Neural progenitor cell (in vitro differentiated cells): ENCODE data around the gene TMEM108. TPM values are rescaled to one million over a fixed set of nuclear protein-coding genes. Genes with fewer than 3 reads are reported as not detected.

Experiments
- DNase-seq: peaks from one replicate; pipeline ENCODE4 v3.0.0-alpha.2; 2016; ENCODE audit warnings: low spot score
- H2AFZ ChIP-seq: fragments of 200-600 bp; sonication (generic); replicated peaks from 2 replicates; pipeline ENCODE4 v1.6.1; 2016; ENCODE audit warnings: antibody characterized with exemption
- H3F3A ChIP-seq: fragments of 200-600 bp; sonication (generic); 2 replicates; pipeline ENCODE4 v1.6.1; 2016; ENCODE audit warnings: antibody characterized with exemption, low read depth
- H3K27ac ChIP-seq: fragments of 200-600 bp; sonication (generic); 2 replicates; pipeline ENCODE4 v1.5.1; 2016; ENCODE audit warnings: mild to moderate bottlenecking
- H3K27me3 ChIP-seq: fragments of 200-600 bp; sonication (generic); 2 replicates; pipeline ENCODE4 v1.6.1; 2016; ENCODE audit warnings: mild to moderate bottlenecking, moderate library complexity
- H3K36me3 ChIP-seq: fragments of 200-600 bp; sonication (generic); 2 replicates; pipeline ENCODE4 v1.5.1; 2016
- H3K4me1 ChIP-seq: fragments of 200-600 bp; sonication (generic); 2 replicates; pipeline ENCODE4 v1.6.1; 2016; ENCODE audit warnings: mixed run types
- H3K4me2 ChIP-seq: fragments of 200-600 bp; sonication (generic); 2 replicates; pipeline ENCODE4 v1.6.1; 2016
- H3K4me3 ChIP-seq: fragments of 200-600 bp; sonication (generic); 2 replicates; pipeline ENCODE4 v1.5.1; 2016
- H3K79me2 ChIP-seq: fragments of 200-600 bp; sonication (generic); 2 replicates; pipeline ENCODE4 v1.6.1; 2016; ENCODE audit warnings: low read depth
- H3K9ac ChIP-seq: fragments of 200-600 bp; sonication (generic); 2 replicates; pipeline ENCODE4 v1.6.1; 2016
- H3K9me3 ChIP-seq: fragments of 200-600 bp; sonication (generic); 2 replicates; pipeline ENCODE4 v1.5.1; 2016; ENCODE audit warnings: low read depth
- H4K20me1 ChIP-seq: fragments of 200-600 bp; sonication (generic); 2 replicates; pipeline ENCODE4 v1.6.1; 2016; ENCODE audit warnings: low read depth
- H3K27ac Mint-ChIP-seq: 3 replicates; pipeline ENCODE4 v1.8.0; 2021; ENCODE audit warnings: mixed read lengths
- H3K27me3 Mint-ChIP-seq: 2 replicates; pipeline ENCODE4 v1.8.0; 2022; ENCODE audit warnings: low read depth, mild to moderate bottlenecking, inconsistent platforms, moderate library complexity, mixed read lengths; ENCODE audit not compliant: insufficient read depth
- H3K36me3 Mint-ChIP-seq: 3 replicates; pipeline ENCODE4 v1.8.0; 2021; ENCODE audit warnings: mixed read lengths
- H3K4me1 Mint-ChIP-seq: 3 replicates; pipeline ENCODE4 v1.8.0; 2021; ENCODE audit warnings: mixed read lengths
- H3K4me3 Mint-ChIP-seq: 3 replicates; pipeline ENCODE4 v1.8.0; 2021; ENCODE audit warnings: mild to moderate bottlenecking, moderate library complexity, mixed read lengths
- H3K9me3 Mint-ChIP-seq: 3 replicates; pipeline ENCODE4 v1.8.0; 2020; ENCODE audit warnings: mixed read lengths
- EZH2 ChIP-seq: fragments of 200-600 bp; sonication (generic); IDR thresholded peaks from 2 replicates; pipeline ENCODE4 v1.6.1; 2017; ENCODE audit warnings: antibody characterized with exemption, mild to moderate bottlenecking, moderate library complexity
- EZH2phosphoT487 ChIP-seq: fragments of 200-600 bp; sonication (generic); IDR thresholded peaks from 2 replicates; pipeline ENCODE4 v1.6.1; 2017; ENCODE audit warnings: antibody characterized with exemption
- total RNA-seq: library from RNA; depleted of rRNA; stranded (reverse); fragments of >200 nt; gene quantifications from 2 replicates; pipeline ENCODE4 v1.2.3, GENCODE V29; 2015; ENCODE audit warnings: low replicate concordance
- TF ChIP-seq, protein P1 (sequence below): fragments of 200-600 bp; sonication (generic); IDR thresholded peaks from 2 replicates; pipeline ENCODE4 v1.5.1; 2017; ENCODE audit warnings: antibody characterized with exemption, mild to moderate bottlenecking

Gene TMEM108
- total RNA-seq, 1 donor from 2014 or later, result 4.8 TPM

DNA sequence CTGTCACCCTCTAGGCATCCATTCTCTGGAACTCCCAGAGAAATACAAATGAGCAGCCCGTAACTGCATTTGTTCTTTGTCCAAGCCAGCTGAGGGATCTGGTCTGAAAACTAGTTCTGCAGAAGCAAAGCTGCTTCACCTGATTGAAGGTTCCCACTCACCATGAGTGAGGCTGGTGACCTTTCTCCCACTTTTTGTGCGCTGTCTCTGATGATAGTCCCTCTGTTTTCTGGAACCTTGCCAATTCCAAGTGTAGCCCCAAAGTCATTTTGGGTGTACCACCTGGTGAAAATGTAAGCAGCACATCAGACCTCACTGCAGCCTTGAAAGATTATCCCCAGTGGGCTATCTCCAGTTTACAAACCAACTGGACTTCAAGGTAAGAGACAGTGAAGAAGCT lies 322.3 kb downstream of the TMEM108 start:
- no peak for DNase-seq
- H3K4me3 Mint-ChIP-seq, result no peak overlapping the region
- Histone ChIP-seq H3K27ac (no peak overlapping the region), H3K4me3 (no peak overlapping the region), H3F3A (no peaks in the 10 kb centered on the region), H3K4me2 (no peak overlapping the region), H3K9me3 (peaks cover 6% of the 10 kb centered on the region), H3K36me3 (no peaks in the 10 kb centered on the region), H3K79me2 (no peaks in the 10 kb centered on the region), H3K27me3 (no peaks in the 10 kb centered on the region), H3K4me1 (peaks cover 13% of the 10 kb centered on the region), H4K20me1 (no peaks in the 10 kb centered on the region), H2AFZ (no peak overlapping the region), H3K9ac (no peak overlapping the region)
- peaks cover 19% of the 10 kb centered on the region for H3K9me3 Mint-ChIP-seq
- TF ChIP-seq EZH2phosphoT487 (no peak), EZH2 (no peak)
- TF ChIP-seq, protein P1, sequence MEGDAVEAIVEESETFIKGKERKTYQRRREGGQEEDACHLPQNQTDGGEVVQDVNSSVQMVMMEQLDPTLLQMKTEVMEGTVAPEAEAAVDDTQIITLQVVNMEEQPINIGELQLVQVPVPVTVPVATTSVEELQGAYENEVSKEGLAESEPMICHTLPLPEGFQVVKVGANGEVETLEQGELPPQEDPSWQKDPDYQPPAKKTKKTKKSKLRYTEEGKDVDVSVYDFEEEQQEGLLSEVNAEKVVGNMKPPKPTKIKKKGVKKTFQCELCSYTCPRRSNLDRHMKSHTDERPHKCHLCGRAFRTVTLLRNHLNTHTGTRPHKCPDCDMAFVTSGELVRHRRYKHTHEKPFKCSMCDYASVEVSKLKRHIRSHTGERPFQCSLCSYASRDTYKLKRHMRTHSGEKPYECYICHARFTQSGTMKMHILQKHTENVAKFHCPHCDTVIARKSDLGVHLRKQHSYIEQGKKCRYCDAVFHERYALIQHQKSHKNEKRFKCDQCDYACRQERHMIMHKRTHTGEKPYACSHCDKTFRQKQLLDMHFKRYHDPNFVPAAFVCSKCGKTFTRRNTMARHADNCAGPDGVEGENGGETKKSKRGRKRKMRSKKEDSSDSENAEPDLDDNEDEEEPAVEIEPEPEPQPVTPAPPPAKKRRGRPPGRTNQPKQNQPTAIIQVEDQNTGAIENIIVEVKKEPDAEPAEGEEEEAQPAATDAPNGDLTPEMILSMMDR, result no peak
- peaks cover 16% of the 10 kb centered on the region for H3K4me1 Mint-ChIP-seq
- H3K27ac Mint-ChIP-seq, result no peak overlapping the region
- peaks cover 2% of the 10 kb centered on the region for H3K27me3 Mint-ChIP-seq
- no peaks in the 10 kb centered on the region for H3K36me3 Mint-ChIP-seq

DNA sequence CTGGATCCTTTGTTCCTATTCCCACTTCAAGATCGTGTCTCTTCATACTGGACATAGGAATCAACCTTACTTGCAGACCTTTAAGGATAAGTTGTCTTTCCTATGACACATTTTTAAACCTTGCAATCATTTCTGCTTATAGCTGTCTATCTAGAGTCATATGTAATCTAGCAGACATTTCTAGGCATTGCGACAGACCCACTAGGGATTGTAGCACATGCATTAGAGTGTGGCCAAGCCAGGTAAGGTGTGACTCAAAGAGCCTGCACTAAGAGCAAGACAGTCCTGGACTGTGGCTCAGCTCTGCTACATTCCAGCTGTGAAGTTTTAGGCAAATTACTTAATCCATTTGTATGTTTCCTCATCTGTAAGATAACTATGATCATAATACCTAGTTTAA lies 322.8 kb downstream of the TMEM108 start:
- H3K4me1 ChIP-seq, result peaks cover 13% of the 10 kb centered on the region
- no peak for TF ChIP-seq EZH2
- no peak for TF ChIP-seq EZH2phosphoT487
- TF ChIP-seq, protein P1, result no peak

DNA sequence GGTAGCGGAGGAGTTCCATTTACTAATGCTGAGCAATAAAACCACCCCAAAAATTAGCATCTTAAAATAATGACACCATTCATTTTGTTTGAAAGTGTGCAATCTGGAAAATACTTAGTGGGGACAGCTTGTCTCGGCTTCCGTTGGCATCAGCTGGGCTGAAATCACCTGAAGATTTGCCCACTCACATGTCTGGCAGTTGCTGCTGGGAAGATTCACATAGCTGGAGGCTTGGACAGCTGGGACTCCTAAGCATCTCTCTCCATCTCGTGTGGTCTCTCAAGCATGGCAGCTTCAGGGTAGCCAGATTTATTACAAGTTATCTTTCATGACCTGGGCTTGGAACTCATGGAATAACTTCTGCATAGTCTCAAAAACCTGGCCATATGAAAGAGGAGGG lies 323.2 kb downstream of the TMEM108 start:
- no peak overlapping the region for H3K27ac Mint-ChIP-seq
- no peaks in the 10 kb centered on the region for H4K20me1 ChIP-seq
- peaks cover 13% of the 10 kb centered on the region for H3K4me1 ChIP-seq
- H3K36me3 ChIP-seq, result no peaks in the 10 kb centered on the region
- no peak overlapping the region for H3K9ac ChIP-seq
- H3K27ac ChIP-seq, result no peak overlapping the region
- H3K9me3 ChIP-seq, result peaks cover 4% of the 10 kb centered on the region
- H2AFZ ChIP-seq, result no peak overlapping the region
- no peak overlapping the region for H3K4me3 ChIP-seq
- H3K4me2 ChIP-seq, result no peak overlapping the region
- H3K36me3 Mint-ChIP-seq, result no peaks in the 10 kb centered on the region
- H3K27me3 ChIP-seq, result no peaks in the 10 kb centered on the region
- H3K9me3 Mint-ChIP-seq, result peaks cover 10% of the 10 kb centered on the region
- H3K4me3 Mint-ChIP-seq, result no peak overlapping the region
- H3K27me3 Mint-ChIP-seq, result peaks cover 2% of the 10 kb centered on the region
- H3K79me2 ChIP-seq, result no peaks in the 10 kb centered on the region
- H3F3A ChIP-seq, result no peaks in the 10 kb centered on the region
- TF ChIP-seq EZH2phosphoT487 (no peak), EZH2 (no peak)
- TF ChIP-seq, protein P1, result no peak
- DNase-seq, result no peak
- H3K4me1 Mint-ChIP-seq, result peaks cover 16% of the 10 kb centered on the region

More for the DNA sequence above, 322.8 kb downstream of the TMEM108 start:
- Histone ChIP-seq H3F3A (no peaks in the 10 kb centered on the region), H4K20me1 (no peaks in the 10 kb centered on the region), H3K27me3 (no peaks in the 10 kb centered on the region), H3K9me3 (peaks cover 6% of the 10 kb centered on the region), H3K36me3 (no peaks in the 10 kb centered on the region), H3K4me2 (no peak overlapping the region), H3K79me2 (no peaks in the 10 kb centered on the region), H3K9ac (no peak overlapping the region), H2AFZ (no peak overlapping the region), H3K4me3 (no peak overlapping the region), H3K27ac (no peak overlapping the region)
- Mint-ChIP-seq H3K27ac (no peak overlapping the region), H3K27me3 (peaks cover 2% of the 10 kb centered on the region), H3K9me3 (peaks cover 13% of the 10 kb centered on the region), H3K4me3 (no peak overlapping the region), H3K4me1 (peaks cover 16% of the 10 kb centered on the region), H3K36me3 (no peaks in the 10 kb centered on the region)
- DNase-seq, result no peak
